ENCODE results near the gene DPEP1.

DNA sequence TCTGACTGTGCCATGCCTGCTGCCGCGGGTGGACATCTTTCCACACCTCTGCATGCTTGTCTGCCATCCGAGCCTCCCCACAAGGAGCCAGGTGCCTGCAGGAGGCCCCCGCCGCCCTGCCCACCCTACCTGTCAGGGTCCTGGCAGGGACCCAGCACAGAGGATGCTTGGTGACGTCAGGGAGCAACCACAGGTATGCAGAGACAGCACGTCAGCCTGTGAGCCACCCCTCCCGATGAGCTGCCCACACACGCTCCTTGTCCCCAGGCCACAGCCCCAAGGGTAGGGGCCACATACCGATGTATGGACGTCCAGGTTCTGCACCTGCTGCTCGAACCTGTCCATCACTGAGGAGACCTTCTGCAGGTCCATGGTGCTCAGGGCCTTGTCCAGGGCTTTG lies 33.5 kb downstream of the DPEP1 start:
- TF ChIP-seq CTCF (IDR thresholded peaks at IDR 0.05) (no peak), POLR2AphosphoS5 (IDR thresholded peaks at IDR 0.05) (no peak)

Data from sigmoid colon (tissue), 4 donors.